Stimulated activated CD4-positive, alpha-beta T cell treated with anti-CD3 and anti-CD28 coated beads, Interleukin-4, amount 100 ng/mL, for 4 hours (primary cell): ENCODE data around the gene AIPL1.
A peak's percentile ranks its signal among the peaks of the same experiment; 100 is the strongest.

Experiments
- DNase-seq, 2 experiments: peaks; one replicate each; pipeline ENCODE4 v3.0.0-alpha.2; 2020

Gene AIPL1

DNA sequence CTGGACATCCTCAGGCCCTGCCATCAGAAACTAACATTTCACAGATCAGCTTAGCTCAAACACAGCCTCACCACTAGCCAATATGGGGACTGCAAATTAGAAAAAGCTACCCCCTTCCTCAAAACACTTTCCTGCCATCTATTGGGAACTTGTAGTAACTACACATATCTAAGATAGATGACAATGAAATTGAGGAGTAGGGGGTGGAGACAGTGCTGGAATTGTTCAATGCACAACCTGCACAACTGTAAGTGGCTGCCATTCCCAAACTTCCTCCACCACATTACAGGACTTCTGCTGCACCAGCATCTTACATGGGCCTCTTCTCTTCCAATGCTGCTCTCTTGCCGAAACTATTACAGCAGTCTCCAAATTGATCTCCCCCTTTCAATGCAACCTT, 21.9 kb downstream of the AIPL1 start:
- no peak for DNase-seq

DNA sequence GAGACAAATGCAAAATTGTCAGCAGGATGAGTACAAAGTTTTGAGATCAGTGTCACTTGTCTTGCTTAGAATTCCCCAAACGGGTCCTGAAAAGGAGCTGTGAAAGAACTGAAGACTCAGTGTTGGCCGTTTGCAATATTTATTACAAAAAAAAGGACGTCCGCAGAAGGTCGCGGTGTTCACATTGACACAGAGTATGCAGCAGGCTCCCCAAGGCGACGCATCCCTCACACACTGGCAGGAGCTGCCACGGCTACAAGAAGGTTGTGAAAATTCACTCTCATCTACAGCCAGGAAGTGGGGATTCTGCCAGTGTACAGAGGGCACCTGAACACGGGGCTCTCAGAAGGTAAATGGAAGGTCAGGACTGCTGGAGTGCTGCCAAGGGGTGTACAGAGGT, 26.2 kb downstream of the AIPL1 start:
- no peak for DNase-seq

- DNase-seq, result no peak
Observed at GRCh38 chr17:6408276-6408675, 26.6 kb downstream of the AIPL1 start.

DNA sequence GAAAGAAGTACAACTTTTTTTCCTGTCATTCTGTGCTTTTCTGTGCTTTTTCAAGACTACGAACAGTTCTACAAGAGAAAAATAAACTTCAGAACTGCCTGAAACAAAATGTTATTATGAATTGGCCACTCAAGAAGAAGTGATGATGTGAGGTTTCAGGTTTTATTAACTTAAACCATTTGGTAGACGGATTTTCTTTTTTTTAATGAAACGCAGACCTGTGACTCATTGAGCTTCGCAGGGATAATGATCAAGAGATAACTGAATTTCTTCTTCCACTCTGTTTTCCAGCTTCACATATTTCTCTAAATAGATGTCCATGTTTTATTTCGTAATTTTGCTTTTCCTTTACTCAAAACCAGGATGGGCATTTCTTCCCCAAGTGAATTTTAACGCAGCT, 32.7 kb downstream of the AIPL1 start:
- DNase-seq, result no peak

GRCh38 chr17:6398955-6399354, 36.0 kb downstream of the AIPL1 start:
- no peak for DNase-seq

GRCh38 chr17:6394055-6394606, 40.8 kb downstream of the AIPL1 start:
- DNase-seq, result no peak

GRCh38 chr17:6393351-6393952, 41.5 kb downstream of the AIPL1 start:
- no peak for DNase-seq

- no peak for DNase-seq
Observed at GRCh38 chr17:6392609-6393350, 42.1 kb downstream of the AIPL1 start.

- DNase-seq, result no peak
Observed at GRCh38 chr17:6388416-6388815, 46.5 kb downstream of the AIPL1 start.

- DNase-seq, result no peak
Observed at GRCh38 chr17:6387858-6388257, 47.1 kb downstream of the AIPL1 start.

- DNase-seq, result no peak
Observed at GRCh38 chr17:6387442-6387841, 47.5 kb downstream of the AIPL1 start.

DNA sequence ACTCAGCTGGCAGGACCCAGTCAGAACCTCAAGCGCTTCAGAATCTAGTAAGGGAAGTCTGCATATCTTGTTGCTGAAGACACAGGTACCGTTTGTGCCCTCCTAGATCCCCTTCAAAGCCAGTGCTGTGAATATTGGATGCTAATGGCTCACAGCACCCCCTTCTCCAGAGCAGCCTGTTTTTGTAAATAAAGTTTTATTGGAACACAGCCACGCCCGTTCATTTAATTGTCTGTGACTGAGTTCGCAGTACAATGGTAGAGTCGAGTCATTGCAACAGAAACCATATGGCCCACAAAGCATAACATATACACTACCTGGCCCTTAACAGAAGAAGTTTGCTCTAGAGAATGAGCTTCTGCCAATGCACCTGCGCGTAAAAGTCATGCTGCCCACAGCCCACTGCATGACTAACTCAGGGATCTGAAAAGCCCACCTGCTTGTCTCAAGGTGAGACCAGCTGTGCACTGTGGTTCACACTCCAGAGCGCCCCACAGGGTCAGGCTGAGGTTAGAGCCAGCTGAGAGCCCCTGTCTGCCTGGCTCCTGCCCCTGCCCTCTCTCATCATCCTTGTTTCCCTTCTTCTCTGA, 48.8 kb downstream of the AIPL1 start:
- DNase-seq, result no peak

DNA sequence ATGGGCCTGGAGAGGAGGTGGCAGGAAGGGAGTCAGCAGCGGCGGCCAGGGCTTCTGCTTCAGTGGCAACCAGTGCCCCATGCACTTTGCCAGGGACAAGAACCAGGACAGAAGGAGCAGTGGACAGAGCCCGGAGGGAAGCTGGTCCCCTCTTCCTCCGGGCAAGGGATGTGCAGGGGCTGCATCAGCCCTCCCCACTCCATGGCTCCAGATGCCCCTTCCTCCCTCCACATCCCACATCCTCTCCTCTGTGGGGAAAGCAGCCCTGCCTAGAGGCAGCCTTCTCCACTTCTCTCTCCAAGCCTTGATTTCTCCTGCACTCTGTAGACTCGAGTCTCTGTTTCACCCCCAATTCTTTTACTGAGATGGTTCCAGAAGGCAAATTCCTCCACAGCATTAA, 50.4 kb downstream of the AIPL1 start:
- DNase-seq, result no peak

GRCh38 chr17:6381526-6382465, 53.1 kb downstream of the AIPL1 start:
- DNase-seq, result no peak

GRCh38 chr17:6380915-6381438, 53.9 kb downstream of the AIPL1 start:
- DNase-seq, result no peak

- DNase-seq, result no peak
Observed at GRCh38 chr17:6377906-6378305, 57.0 kb downstream of the AIPL1 start.

DNA sequence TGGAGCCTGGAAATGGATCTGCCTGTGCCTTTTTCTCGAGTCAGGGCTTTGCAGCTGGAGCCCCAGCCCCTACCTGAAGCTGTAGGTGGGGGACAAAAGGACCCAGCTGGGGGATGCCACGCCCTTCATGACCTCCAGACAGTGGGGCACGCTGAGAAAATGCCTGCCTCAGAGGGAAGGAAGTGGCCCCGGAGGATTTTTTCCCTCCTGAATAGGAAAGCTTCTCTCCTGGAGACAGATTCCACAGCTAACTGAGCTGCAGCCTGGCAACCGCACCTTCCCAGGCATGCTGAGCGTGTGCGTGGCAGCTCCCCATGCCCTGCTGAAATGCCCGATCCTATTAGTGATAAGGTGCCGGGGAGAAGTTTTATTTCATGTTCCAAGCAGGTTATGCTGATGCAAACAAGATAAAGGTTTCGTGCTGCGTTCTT, 58.0 kb downstream of the AIPL1 start:
- no peak for DNase-seq

DNA sequence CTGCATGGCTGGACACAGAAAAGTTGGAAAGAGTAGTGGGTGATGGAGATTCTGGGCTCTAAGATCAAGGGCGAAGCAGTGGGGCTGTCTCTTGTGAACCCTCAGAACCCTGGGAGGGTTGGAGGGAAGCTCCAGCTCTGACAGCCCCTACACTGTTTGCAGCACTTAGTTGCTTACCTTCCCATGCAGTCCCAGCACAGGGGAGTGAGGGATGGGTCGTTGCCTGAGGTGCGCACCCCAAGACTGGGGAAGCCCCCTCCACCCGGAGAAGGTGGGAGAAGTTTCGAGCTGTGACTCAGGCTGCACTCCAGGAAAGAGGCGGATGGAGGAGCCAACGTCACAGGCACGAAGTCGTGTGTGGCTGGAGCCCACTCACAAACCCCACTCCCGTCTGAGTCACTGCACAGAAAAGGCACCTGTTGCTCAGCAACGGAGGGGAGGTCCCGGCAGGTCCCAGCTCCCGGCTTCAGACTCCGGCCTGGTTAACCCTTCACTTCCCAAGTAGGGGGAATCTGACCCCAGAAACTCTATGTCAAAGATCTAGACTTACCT, 60.1 kb downstream of the AIPL1 start:
- peak; percentile 57 to 69 for DNase-seq

GRCh38 chr17:6374271-6374691, 60.6 kb downstream of the AIPL1 start:
- no peak for DNase-seq
